PC-9 (cell line): Measurements from ENCODE around the gene DEUP1. TPM values are rescaled to one million over a fixed set of nuclear protein-coding genes. Genes with fewer than 3 reads are reported as not detected.

Experiments used
- BruUV-seq: library from RNA; stranded (reverse); fragments of 400-500 nt; replicated peaks from 2 replicates; lab custom pipeline; 2021; lab: Mats Ljungman, UMichigan
- CTCF ChIA-PET: fragments of 300-600 bp; sonication (Branson Sonifier 250); formaldehyde crosslinking; loops from one replicate; lab custom pipeline; 2022; ENCODE audit warnings: antibody characterized with exemption; lab: Charles Lee
- POLR2A ChIA-PET: fragments of 300-600 bp; sonication (Branson Sonifier 250); formaldehyde crosslinking; loops from one replicate; lab custom pipeline; 2022; ENCODE audit warnings: antibody characterized with exemption; ENCODE audit not compliant: unreplicated experiment; lab: Charles Lee
- DNase-seq, 2 experiments: peaks; one replicate each; pipeline versions ENCODE4 v3.0.0 to v3.0.0-alpha.2; 2015 to 2022; ENCODE audit warnings: mixed read lengths in 1 of 2
- H2AFZ ChIP-seq: fragments of 200-600 bp; sonication (generic); 2 replicates; pipeline ENCODE4 v1.8.1; 2017; ENCODE audit warnings: antibody characterized with exemption
- H3F3A ChIP-seq: fragments of 200-600 bp; sonication (generic); 2 replicates; pipeline ENCODE4 v1.8.1; 2017; ENCODE audit warnings: antibody characterized with exemption, mild to moderate bottlenecking, low read depth; ENCODE audit not compliant: insufficient read depth
- H3K27ac ChIP-seq: fragments of 200-600 bp; sonication (generic); 2 replicates; pipeline ENCODE4 v1.6.1; 2016; ENCODE audit warnings: mixed run types
- H3K27me3 ChIP-seq: fragments of 200-600 bp; sonication (generic); 2 replicates; pipeline ENCODE4 v1.6.1; 2016; ENCODE audit warnings: low read depth, mixed run types; ENCODE audit not compliant: insufficient read depth
- H3K36me3 ChIP-seq: fragments of 200-600 bp; sonication (generic); 2 replicates; pipeline ENCODE4 v1.6.1; 2016; ENCODE audit warnings: low read depth, mixed run types
- H3K4me1 ChIP-seq: fragments of 200-600 bp; sonication (generic); replicated peaks from 2 replicates; pipeline ENCODE4 v1.6.1; 2016; ENCODE audit warnings: mixed run types; ENCODE audit not compliant: insufficient read depth
- H3K4me2 ChIP-seq: fragments of 200-600 bp; sonication (generic); 2 replicates; pipeline ENCODE4 v1.6.1; 2017; ENCODE audit warnings: mixed run types
- H3K4me3 ChIP-seq: fragments of 200-600 bp; sonication (generic); 2 replicates; pipeline ENCODE4 v1.6.1; 2016; ENCODE audit warnings: mixed run types
- H3K79me2 ChIP-seq: fragments of 200-600 bp; sonication (generic); 2 replicates; pipeline ENCODE4 v1.6.1; 2017; ENCODE audit warnings: low read depth, mixed run types
- H3K9me2 ChIP-seq: fragments of 200-600 bp; sonication (generic); 2 replicates; pipeline ENCODE4 v1.8.1; 2017; ENCODE audit warnings: mild to moderate bottlenecking; ENCODE audit not compliant: insufficient read depth
- H3K9me3 ChIP-seq: fragments of 200-600 bp; sonication (generic); 2 replicates; pipeline ENCODE4 v1.8.1; 2016; ENCODE audit warnings: low read depth; ENCODE audit not compliant: insufficient read depth
- H4K20me1 ChIP-seq: fragments of 200-600 bp; sonication (generic); 2 replicates; pipeline ENCODE4 v1.8.1; 2017; ENCODE audit not compliant: insufficient read depth
- EZH2 ChIP-seq: fragments of 200-600 bp; sonication (generic); IDR thresholded peaks from 2 replicates; pipeline ENCODE4 v1.8.0; 2017; ENCODE audit warnings: antibody characterized with exemption, low read depth
- intact Hi-C: fragments of 100-400 bp; cut with micrococcal nuclease; formaldehyde crosslinking; loops from one replicate; pipeline ENCODE4 v1.10.0; 2022; ENCODE audit not compliant: unreplicated experiment
- total RNA-seq: library from RNA; stranded (reverse); gene quantifications from 2 replicates; pipeline ENCODE4 v1.2.3, GENCODE V29; 2021
- TF ChIP-seq, protein P1 (sequence below): fragments of 200-600 bp; sonication (generic); conservative IDR thresholded peaks from 2 replicates; pipeline ENCODE4 v1.6.1; 2017; ENCODE audit warnings: mixed run types, antibody characterized with exemption, mild to moderate bottlenecking, moderate library complexity

The DEUP1 gene
- total RNA-seq, 1 experiment from 2014 or later = not detected

GRCh38 chr11:93326681-93327080 lies 3.9 kb upstream of the DEUP1 start:
- POLR2A ChIA-PET = no interaction called here
- no peaks in the 10 kb centered on the region for H3F3A ChIP-seq
- BruUV-seq = no TSS peak

GRCh38 chr11:93329936-93330445 lies 551 bp upstream of the DEUP1 start:
- TF ChIP-seq EZH2 = no peak
- TF ChIP-seq, protein P1, sequence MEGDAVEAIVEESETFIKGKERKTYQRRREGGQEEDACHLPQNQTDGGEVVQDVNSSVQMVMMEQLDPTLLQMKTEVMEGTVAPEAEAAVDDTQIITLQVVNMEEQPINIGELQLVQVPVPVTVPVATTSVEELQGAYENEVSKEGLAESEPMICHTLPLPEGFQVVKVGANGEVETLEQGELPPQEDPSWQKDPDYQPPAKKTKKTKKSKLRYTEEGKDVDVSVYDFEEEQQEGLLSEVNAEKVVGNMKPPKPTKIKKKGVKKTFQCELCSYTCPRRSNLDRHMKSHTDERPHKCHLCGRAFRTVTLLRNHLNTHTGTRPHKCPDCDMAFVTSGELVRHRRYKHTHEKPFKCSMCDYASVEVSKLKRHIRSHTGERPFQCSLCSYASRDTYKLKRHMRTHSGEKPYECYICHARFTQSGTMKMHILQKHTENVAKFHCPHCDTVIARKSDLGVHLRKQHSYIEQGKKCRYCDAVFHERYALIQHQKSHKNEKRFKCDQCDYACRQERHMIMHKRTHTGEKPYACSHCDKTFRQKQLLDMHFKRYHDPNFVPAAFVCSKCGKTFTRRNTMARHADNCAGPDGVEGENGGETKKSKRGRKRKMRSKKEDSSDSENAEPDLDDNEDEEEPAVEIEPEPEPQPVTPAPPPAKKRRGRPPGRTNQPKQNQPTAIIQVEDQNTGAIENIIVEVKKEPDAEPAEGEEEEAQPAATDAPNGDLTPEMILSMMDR = no peak
- H3K36me3 ChIP-seq = no peaks in the 10 kb centered on the region
- H3K4me2 ChIP-seq = no peak overlapping the region
- H3K4me3 ChIP-seq = no peak overlapping the region
- no peak overlapping the region for H3K27ac ChIP-seq
- H3K9me3 ChIP-seq = no peaks in the 10 kb centered on the region
- H4K20me1 ChIP-seq = no peaks in the 10 kb centered on the region
- no peaks in the 10 kb centered on the region for H3K9me2 ChIP-seq
- no peaks in the 10 kb centered on the region for H3K27me3 ChIP-seq
- no peaks in the 10 kb centered on the region for H3F3A ChIP-seq
- intact Hi-C loops = loop anchor here (10.0 kb wide), 1 partner anchor 215 kb away; the partner anchor contains the start of gene SMCO4
- BruUV-seq = no TSS peak
- H3K79me2 ChIP-seq = no peaks in the 10 kb centered on the region
- no peak overlapping the region; the same call in 1 of the 2 replicates for H2AFZ ChIP-seq
- H3K4me1 ChIP-seq = no peaks in the 10 kb centered on the region
- CTCF ChIA-PET = no interaction called here
- no peak for DNase-seq
- POLR2A ChIA-PET = no interaction called here

More at GRCh38 chr11:93326681-93327080, 3.9 kb upstream of the DEUP1 start:
- Histone ChIP-seq H2AFZ (no peak overlapping the region), H4K20me1 (no peaks in the 10 kb centered on the region), H3K4me3 (no peak overlapping the region), H3K27ac (no peak overlapping the region), H3K9me2 (no peaks in the 10 kb centered on the region), H3K4me1 (no peaks in the 10 kb centered on the region), H3K9me3 (no peaks in the 10 kb centered on the region), H3K36me3 (no peaks in the 10 kb centered on the region), H3K4me2 (no peak overlapping the region), H3K27me3 (no peaks in the 10 kb centered on the region), H3K79me2 (no peaks in the 10 kb centered on the region)
- DNase-seq = no peak
- CTCF ChIA-PET = no interaction called here
- intact Hi-C loops = no loop called here
- no peak for TF ChIP-seq EZH2
- TF ChIP-seq, protein P1 = no peak

DNA sequence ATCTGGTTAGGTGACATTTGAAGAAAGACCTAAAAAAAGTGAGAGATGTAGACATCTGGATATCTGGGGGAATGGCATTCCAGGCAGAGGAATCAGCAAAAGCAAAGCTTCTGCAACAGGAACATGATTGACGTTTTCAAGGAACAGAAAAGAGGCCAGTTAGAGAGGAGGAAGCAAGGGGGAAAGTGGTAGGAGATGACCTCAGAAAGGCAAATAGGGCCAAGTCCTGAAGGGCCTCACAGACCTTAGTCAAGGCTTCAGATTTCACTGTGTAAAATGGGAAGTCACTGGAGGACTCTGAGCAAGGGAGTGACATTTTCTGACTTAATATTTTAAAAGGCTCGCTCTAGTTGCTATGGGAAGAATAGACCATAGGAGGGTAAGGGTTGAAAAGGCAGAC lies 9.7 kb downstream of the DEUP1 start:
- POLR2A ChIA-PET = no interaction called here
- intact Hi-C loops = no loop called here
- Histone ChIP-seq H3K9me2 (peaks cover 4% of the 10 kb centered on the region; the same call in 1 of the 2 replicates), H3K36me3 (no peaks in the 10 kb centered on the region), H3F3A (no peaks in the 10 kb centered on the region), H3K4me1 (no peaks in the 10 kb centered on the region), H4K20me1 (no peaks in the 10 kb centered on the region), H3K27ac (no peak overlapping the region), H3K9me3 (no peaks in the 10 kb centered on the region), H2AFZ (no peak overlapping the region), H3K79me2 (no peaks in the 10 kb centered on the region), H3K4me2 (no peak overlapping the region), H3K4me3 (no peak overlapping the region), H3K27me3 (no peaks in the 10 kb centered on the region)
- CTCF ChIA-PET = no interaction called here
- DNase-seq = no peak
- no peak for TF ChIP-seq EZH2
- TF ChIP-seq, protein P1 = no peak
- no TSS peak for BruUV-seq
